K562 (cell line): ENCODE data around the gene VASH1. TPM values are rescaled to one million over a fixed set of nuclear protein-coding genes. Genes with fewer than 3 reads are reported as not detected.

Experiments used
- CC2D1A ChIP-seq: fragments of 450-650 bp; IDR thresholded peaks from 2 replicates; pipeline ENCODE4 v1.6.1; 2017; ENCODE audit warnings: mild to moderate bottlenecking
- CEBPG ChIP-seq, 3 experiments: fragments of 200-800 bp in 1 of 3; sonication (Bioruptor generic) in 1 of 3; sonication (generic) in 1 of 3; formaldehyde crosslinking in 1 of 3; IDR thresholded peaks in 2 of 3; conservative IDR thresholded peaks in 1 of 3; 2 replicates each; pipeline versions ENCODE4 v1.6.1 to v1.8.0; 2016 to 2022; ENCODE audit warnings: missing compliant biosample characterization in 2 of 3, missing genetic modification characterization in 2 of 3, mild to moderate bottlenecking in 1 of 3, missing genetic modification reagents in 1 of 3
- HOXB6 ChIP-seq: fragments of 250-450 bp; sonication (Bioruptor Pico); IDR thresholded peaks from 2 replicates; pipeline ENCODE4 v1.5.1; 2022; ENCODE audit warnings: mild to moderate bottlenecking, borderline replicate concordance
- MGA ChIP-seq: fragments of 450-650 bp; IDR thresholded peaks from 2 replicates; pipeline ENCODE4 v1.6.1; 2016; ENCODE audit warnings: mild to moderate bottlenecking, moderate library complexity
- MIER1 ChIP-seq: fragments of 450-650 bp; IDR thresholded peaks from 2 replicates; pipeline ENCODE4 v1.6.1; 2016; ENCODE audit warnings: antibody characterized with exemption, mild to moderate bottlenecking, low read depth
- TOE1 ChIP-seq, 2 experiments: fragments of 450-650 bp in 1 of 2; sonication (generic) in 1 of 2; formaldehyde crosslinking in 1 of 2; IDR thresholded peaks; 2 replicates each; pipeline versions ENCODE4 v1.7.1 to v1.8.0; 2016 to 2022; ENCODE audit warnings: borderline replicate concordance in 2 of 2, mild to moderate bottlenecking in 2 of 2, antibody characterized with exemption in 1 of 2, inconsistent platforms in 1 of 2, low read depth in 1 of 2, missing genetic modification reagents in 1 of 2, moderate library complexity in 1 of 2
- U2AF1 ChIP-seq: fragments of 200-400 bp; formaldehyde crosslinking; optimal IDR thresholded peaks from 2 replicates; pipeline ENCODE3; 2017; ENCODE audit warnings: mild to moderate bottlenecking, low read depth, low read length, moderate library complexity
- ZNF140 ChIP-seq: fragments of 250-450 bp; sonication (Bioruptor Pico); IDR thresholded peaks from 2 replicates; pipeline ENCODE4 v1.8.0; 2021; ENCODE audit warnings: moderate library complexity, mild to moderate bottlenecking, inconsistent platforms
- ZNF668 ChIP-seq: fragments of 250-450 bp; sonication (Bioruptor Pico); IDR thresholded peaks from 2 replicates; pipeline ENCODE4 v1.8.0; 2022; ENCODE audit warnings: mild to moderate bottlenecking, inconsistent platforms
- polyA plus RNA-seq, 8 experiments: library from polyadenylated mRNA; depleted of rRNA in 4 of 8; stranded (reverse) in 5 of 8; unstranded in 3 of 8; fragments of >200 nt; fragmentation: Nextera tagmentation in 2 of 8; fragmentation: Illumina TruSeq in 1 of 8; extraction: Ambion mirVana in 2 of 8; extraction: Trizol in 1 of 8; gene quantifications; 2 replicates each; pipeline versions ENCODE4 v1.2.1 to v1.2.3, GENCODE V29; 2011 to 2014; ENCODE audit warnings: inconsistent platforms in 1 of 8, missing spikeins in 1 of 8
- total RNA-seq, 7 experiments: library from RNA; depleted of rRNA in 6 of 7; stranded (reverse); fragments of >200 nt in 6 of 7; fragmentation: Illumina TruSeq in 2 of 7; extraction: Trizol in 2 of 7; gene quantifications; 2 replicates each; pipeline versions ENCODE4 v1.2.1 to v1.2.3, GENCODE V29; 2011 to 2021; ENCODE audit warnings: low replicate concordance in 1 of 7
- TF ChIP-seq, protein P1 (sequence below): sonication (generic); formaldehyde crosslinking; IDR thresholded peaks from 2 replicates; pipeline ENCODE4 v1.4.0; 2020; ENCODE audit warnings: mild to moderate bottlenecking, missing genetic modification reagents

VASH1 gene
- total and polyA plus RNA-seq, 9 of the 15 experiments (the other 6 are each of a cell fraction or from before 2014, with no cell fraction given): 0.01 to 0.43 (median 0.13) TPM; not detected in 1

DNA sequence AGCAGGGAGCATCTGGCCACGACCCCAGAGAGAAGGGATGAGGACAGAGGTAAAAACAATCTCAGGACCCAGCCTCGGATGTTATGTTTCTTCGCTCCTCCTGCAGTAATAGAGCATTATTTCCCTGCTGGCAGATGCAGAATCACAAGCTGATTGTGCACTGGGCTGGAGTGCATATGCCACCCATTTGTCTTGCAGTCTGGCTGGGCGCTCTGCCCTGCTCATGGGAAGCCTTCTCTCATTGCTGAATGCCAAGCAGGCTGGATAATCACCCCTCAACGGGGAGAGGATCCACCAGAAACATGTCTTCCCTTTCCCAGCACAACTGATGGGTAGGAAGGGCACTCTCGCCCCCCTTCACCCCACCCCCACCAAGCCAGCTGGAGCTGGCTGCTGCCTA, 8.5 kb upstream of the VASH1 start (continued):
- TF ChIP-seq MGA: no peak
- TF ChIP-seq CC2D1A: no peak
- no peak for TF ChIP-seq CEBPG (CRISPR knock-in tag; IDR thresholded peaks at IDR 0.05)
- TF ChIP-seq CEBPG (tag; conservative IDR thresholded peaks at IDR 0.05 in 1 of 2, IDR thresholded peaks at IDR 0.05 in 1 of 2): no peak
- TF ChIP-seq MIER1: no peak
- no peak for TF ChIP-seq HOXB6 (CRISPR knock-in tag)
- TF ChIP-seq ZNF668 (CRISPR knock-in tag): no peak
- TF ChIP-seq ZNF140 (CRISPR knock-in tag): no peak
- TF ChIP-seq TOE1 (IDR thresholded peaks at IDR 0.05; ENCODE audit: borderline replicate concordance): no peak
- TF ChIP-seq TOE1 (CRISPR knock-in tag; IDR thresholded peaks at IDR 0.05; ENCODE audit: borderline replicate concordance, low read depth): no peak
- no peak for TF ChIP-seq U2AF1
- TF ChIP-seq, protein P1, sequence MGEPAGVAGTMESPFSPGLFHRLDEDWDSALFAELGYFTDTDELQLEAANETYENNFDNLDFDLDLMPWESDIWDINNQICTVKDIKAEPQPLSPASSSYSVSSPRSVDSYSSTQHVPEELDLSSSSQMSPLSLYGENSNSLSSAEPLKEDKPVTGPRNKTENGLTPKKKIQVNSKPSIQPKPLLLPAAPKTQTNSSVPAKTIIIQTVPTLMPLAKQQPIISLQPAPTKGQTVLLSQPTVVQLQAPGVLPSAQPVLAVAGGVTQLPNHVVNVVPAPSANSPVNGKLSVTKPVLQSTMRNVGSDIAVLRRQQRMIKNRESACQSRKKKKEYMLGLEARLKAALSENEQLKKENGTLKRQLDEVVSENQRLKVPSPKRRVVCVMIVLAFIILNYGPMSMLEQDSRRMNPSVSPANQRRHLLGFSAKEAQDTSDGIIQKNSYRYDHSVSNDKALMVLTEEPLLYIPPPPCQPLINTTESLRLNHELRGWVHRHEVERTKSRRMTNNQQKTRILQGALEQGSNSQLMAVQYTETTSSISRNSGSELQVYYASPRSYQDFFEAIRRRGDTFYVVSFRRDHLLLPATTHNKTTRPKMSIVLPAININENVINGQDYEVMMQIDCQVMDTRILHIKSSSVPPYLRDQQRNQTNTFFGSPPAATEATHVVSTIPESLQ (CRISPR knock-in tag): no peak
